ENCODE measurements around the gene INCENP. TPM values are rescaled to one million over a fixed set of nuclear protein-coding genes. Genes with fewer than 3 reads are reported as not detected.

Gene INCENP
- total and polyA plus RNA-seq, 10 donors: 1.8 to 32.4 (median 22.7) TPM

- WGBS, 5 donors: 82 to 92% (median 83%) methylated on average over 20 to 22 of the region's 22 CpGs
- Histone ChIP-seq H3K4me1 (peaks cover 0 to 7% (median under 1%) of the 10 kb centered on the region in 6 donors), H3K36me3 (peaks cover 4 to 100% (median 71%) of the 10 kb centered on the region in 6 donors), H3K4me3 (no peak overlapping the region), H3K27ac (no peak overlapping the region), H3K27me3 (replicated peaks in 1 of 7) (no peaks in the 10 kb centered on the region), H3K9me3 (no peaks in the 10 kb centered on the region)
- intact Hi-C loops (cut with DNase I; ENCODE audit: low total_unique reads): no loop called here
- DNase-seq: peak; percentile 54
- TF ChIP-seq POLR2AphosphoS5 (IDR thresholded peaks at IDR 0.05) (no peak), CTCF (IDR thresholded peaks at IDR 0.05 in 8 of 11, conservative IDR thresholded peaks at IDR 0.05 in 3 of 11) (no peak), POLR2A (IDR thresholded peaks at IDR 0.05) (no peak)
These were observed 17.6 kb downstream of the INCENP start for GRCh38 chr11:62141111-62142042.

GRCh38 chr11:62142043-62142375 is 18.2 kb downstream of the INCENP start:
- DNase-seq: peak; percentile 43
- Histone ChIP-seq H3K27me3 (replicated peaks in 1 of 7) (no peaks in the 10 kb centered on the region), H3K27ac (no peak overlapping the region), H3K4me3 (no peak overlapping the region), H3K36me3 (peaks cover 4 to 100% (median 77%) of the 10 kb centered on the region in 6 donors), H3K4me1 (peaks cover 0 to 5% (median 0%) of the 10 kb centered on the region in 6 donors), H3K9me3 (no peaks in the 10 kb centered on the region)
- WGBS, 5 donors: 85 to 100% (median 95%) methylated on average over 4 of the region's 4 CpGs
- TF ChIP-seq POLR2AphosphoS5 (IDR thresholded peaks at IDR 0.05) (no peak), POLR2A (IDR thresholded peaks at IDR 0.05) (no peak), CTCF (IDR thresholded peaks at IDR 0.05 in 8 of 11, conservative IDR thresholded peaks at IDR 0.05 in 3 of 11) (no peak)
- intact Hi-C loops (cut with DNase I; ENCODE audit: low total_unique reads): no loop called here

DNA sequence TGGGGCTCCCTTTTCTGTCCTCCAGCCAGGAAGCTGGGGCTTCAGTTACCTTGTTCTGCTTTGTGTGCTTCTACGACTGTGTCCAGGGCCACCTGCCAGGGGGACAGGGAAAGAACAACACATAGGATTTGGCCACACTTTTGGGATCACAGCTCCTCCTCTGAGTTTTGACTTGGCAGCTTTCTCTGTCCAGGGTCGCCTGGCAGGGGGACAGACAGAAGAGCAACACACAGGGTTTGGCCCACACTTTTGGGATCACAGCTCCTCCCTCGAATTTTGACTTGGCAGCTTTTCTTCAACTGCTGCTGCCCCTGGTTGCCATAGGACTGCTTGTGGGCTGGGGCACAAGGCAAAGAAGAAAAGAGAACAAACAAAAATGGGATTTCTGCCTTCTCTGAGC is 19.1 kb downstream of the INCENP start:
- Histone ChIP-seq H3K4me1 (peaks cover 0 to 5% (median 0%) of the 10 kb centered on the region in 6 donors), H3K36me3 (peaks cover 4 to 100% (median 81%) of the 10 kb centered on the region in 6 donors), H3K9me3 (no peaks in the 10 kb centered on the region), H3K27me3 (replicated peaks in 1 of 7) (no peaks in the 10 kb centered on the region), H3K27ac (no peak overlapping the region), H3K4me3 (no peak overlapping the region)
- intact Hi-C loops (cut with DNase I; ENCODE audit: low total_unique reads): no loop called here
- no peak for TF ChIP-seq POLR2AphosphoS5 (IDR thresholded peaks at IDR 0.05)
- no peak for TF ChIP-seq CTCF (IDR thresholded peaks at IDR 0.05 in 8 of 11, conservative IDR thresholded peaks at IDR 0.05 in 3 of 11)
- WGBS, 5 donors: 73 to 88% (median 78%) methylated on average over 2 to 3 of the region's 3 CpGs
- peak; percentile 42 for DNase-seq

DNA sequence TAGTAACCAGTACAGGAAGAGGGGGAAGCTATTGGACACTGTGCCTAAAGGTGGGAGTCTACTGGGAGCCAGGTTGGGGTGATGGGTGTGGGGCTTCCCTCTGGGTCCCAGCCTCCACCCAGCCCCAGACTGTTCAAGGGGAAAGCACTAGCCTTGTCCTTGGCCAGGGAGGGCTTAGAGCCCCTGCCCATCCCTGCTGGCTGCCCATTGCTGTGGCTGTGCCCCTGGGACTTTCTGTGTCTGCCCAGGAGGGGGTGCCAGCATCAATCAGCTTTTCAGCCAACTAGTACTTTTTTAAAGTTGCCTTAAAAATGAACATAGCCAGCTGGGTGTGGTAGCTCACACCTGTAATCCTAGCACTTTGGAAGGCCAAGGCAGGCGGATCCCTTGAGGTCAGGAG is 19.9 kb downstream of the INCENP start:
- Histone ChIP-seq H3K27me3 (replicated peaks in 1 of 7) (no peaks in the 10 kb centered on the region), H3K9me3 (no peaks in the 10 kb centered on the region), H3K27ac (no peak overlapping the region), H3K4me1 (peaks cover 0 to 5% (median 0%) of the 10 kb centered on the region in 6 donors), H3K4me3 (no peak overlapping the region), H3K36me3 (peaks cover 7 to 100% (median 80%) of the 10 kb centered on the region in 6 donors)
- WGBS, 5 donors: 100% methylated on average over 1 of the region's 1 CpG
- TF ChIP-seq POLR2AphosphoS5 (IDR thresholded peaks at IDR 0.05) (no peak), CTCF (IDR thresholded peaks at IDR 0.05 in 8 of 11, conservative IDR thresholded peaks at IDR 0.05 in 3 of 11) (no peak), POLR2A (IDR thresholded peaks at IDR 0.05) (no peak)
- intact Hi-C loops (cut with DNase I; ENCODE audit: low total_unique reads): no loop called here
- DNase-seq: peak; percentile 41

Measured in spleen (tissue), 11 donors.